ENCODE results near the gene RAB6B.

DNA sequence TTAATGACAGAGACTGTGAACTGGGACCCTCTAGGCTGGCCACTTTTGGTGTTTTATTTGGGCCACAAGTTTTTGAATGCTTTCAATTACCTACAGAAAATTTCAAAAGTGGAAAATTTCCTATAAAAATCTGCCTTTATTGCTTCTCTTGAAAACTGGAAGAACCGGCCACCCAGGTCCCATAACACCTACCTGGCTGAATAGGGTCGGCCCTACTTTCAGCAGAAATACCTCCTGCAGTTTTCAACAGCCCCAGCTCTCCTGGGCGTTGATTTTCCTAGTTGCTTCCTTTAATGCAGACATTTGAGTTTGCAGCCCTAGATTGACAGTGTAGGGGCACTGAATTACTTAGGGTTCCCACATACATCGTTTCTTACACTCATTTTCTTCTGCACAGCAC lies 90.8 kb downstream of the RAB6B start:
- TF ChIP-seq, protein P1, sequence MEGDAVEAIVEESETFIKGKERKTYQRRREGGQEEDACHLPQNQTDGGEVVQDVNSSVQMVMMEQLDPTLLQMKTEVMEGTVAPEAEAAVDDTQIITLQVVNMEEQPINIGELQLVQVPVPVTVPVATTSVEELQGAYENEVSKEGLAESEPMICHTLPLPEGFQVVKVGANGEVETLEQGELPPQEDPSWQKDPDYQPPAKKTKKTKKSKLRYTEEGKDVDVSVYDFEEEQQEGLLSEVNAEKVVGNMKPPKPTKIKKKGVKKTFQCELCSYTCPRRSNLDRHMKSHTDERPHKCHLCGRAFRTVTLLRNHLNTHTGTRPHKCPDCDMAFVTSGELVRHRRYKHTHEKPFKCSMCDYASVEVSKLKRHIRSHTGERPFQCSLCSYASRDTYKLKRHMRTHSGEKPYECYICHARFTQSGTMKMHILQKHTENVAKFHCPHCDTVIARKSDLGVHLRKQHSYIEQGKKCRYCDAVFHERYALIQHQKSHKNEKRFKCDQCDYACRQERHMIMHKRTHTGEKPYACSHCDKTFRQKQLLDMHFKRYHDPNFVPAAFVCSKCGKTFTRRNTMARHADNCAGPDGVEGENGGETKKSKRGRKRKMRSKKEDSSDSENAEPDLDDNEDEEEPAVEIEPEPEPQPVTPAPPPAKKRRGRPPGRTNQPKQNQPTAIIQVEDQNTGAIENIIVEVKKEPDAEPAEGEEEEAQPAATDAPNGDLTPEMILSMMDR (IDR thresholded peaks at IDR 0.05 in 2 of 3, conservative IDR thresholded peaks at IDR 0.05 in 1 of 3; ENCODE audit: borderline replicate concordance in 1 of 3, insufficient read depth in 1 of 3, low read depth in 2 of 3, low read length in 2 of 3): no peak
- TF ChIP-seq EZH2phosphoT487 (IDR thresholded peaks at IDR 0.05; ENCODE audit: borderline replicate concordance) (no peak), POLR2A (IDR thresholded peaks at IDR 0.05; ENCODE audit: borderline replicate concordance, extremely low read depth, insufficient read depth, insufficient read length) (no peak), POLR2AphosphoS5 (IDR thresholded peaks at IDR 0.05; ENCODE audit: low read depth, low read length) (no peak), RAD21 (IDR thresholded peaks at IDR 0.05; ENCODE audit: low read depth) (no peak), EZH2 (IDR thresholded peaks at IDR 0.05) (no peak), YY1 (IDR thresholded peaks at IDR 0.05; ENCODE audit: extremely low read depth, insufficient replicate concordance, low read depth, low read length) (no peak), ATF3 (IDR thresholded peaks at IDR 0.05) (no peak), JUND (IDR thresholded peaks at IDR 0.05) (no peak), SP1 (IDR thresholded peaks at IDR 0.05; ENCODE audit: low read depth) (no peak)

Measured in HCT116 (cell line).